Measurements from ENCODE around the gene TOMM40L.

GRCh38 chr1:161206411-161207140, 19.3 kb upstream of the TOMM40L start:
- TF ChIP-seq CTCF (IDR thresholded peaks at IDR 0.05) (no peak), POLR2A (IDR thresholded peaks at IDR 0.05) (no peak)
